Measurements from ENCODE around the gene KIF24.
"Not testable (repeated sequence)": the region's sequence is repeated elsewhere in the genome, so short reads cannot be mapped to it uniquely, and the experiment has no call there.

KIF24 gene

DNA sequence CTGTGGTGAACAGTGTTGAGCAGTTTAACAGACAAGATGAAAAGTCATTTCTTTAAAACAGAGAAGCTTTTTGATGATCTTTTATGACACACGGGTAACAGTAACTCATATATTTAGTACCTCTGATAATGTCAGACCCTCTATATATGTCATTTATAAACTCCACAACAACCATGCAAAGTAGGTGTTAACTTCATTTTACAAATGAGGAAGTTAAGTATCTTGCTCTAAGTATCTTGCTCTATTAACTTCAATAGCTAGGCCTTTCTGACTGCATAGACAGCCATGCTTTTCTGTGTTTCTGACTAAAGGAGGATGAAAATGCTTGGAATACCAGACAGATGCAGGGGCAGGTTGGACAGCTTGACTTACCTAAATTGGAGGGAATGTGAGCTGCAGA lies 2.1 kb upstream of the KIF24 start:
- intact Hi-C loops (cut with DNase I), result loop anchor here (5.0 kb wide), 1 partner anchor 271 kb away; no protein-coding TSS in a partner anchor
- no peak for DNase-seq

DNA sequence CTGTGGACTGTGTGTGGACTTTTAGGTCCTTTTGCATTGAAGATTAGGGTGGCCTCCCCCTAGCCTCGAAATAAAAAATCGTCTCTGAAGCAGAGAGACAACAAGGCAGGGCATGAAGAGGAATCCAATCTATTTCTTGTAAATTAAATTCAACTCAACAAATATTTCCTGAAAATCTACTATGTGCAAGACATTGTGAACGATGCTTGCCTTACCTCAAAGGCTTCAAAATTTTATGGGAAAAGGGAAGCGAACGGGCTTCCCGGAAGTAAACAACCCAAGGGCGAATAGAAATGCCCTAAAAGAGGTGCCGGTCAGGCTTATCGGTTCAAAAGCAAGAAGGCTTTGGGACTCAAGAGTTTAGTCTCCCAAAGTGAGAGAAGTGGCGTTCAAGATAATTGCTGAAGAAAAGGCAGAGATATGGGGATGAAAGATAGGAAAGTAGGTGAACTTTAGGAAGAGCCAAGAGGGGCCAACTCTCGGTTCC lies 525 bp downstream of the KIF24 start:
- no peak for DNase-seq
- intact Hi-C loops (cut with DNase I), result loop anchor here (5.0 kb wide), 1 partner anchor 129 kb away; the partner anchor contains the start of genes DNAI1 and FAM219A

DNA sequence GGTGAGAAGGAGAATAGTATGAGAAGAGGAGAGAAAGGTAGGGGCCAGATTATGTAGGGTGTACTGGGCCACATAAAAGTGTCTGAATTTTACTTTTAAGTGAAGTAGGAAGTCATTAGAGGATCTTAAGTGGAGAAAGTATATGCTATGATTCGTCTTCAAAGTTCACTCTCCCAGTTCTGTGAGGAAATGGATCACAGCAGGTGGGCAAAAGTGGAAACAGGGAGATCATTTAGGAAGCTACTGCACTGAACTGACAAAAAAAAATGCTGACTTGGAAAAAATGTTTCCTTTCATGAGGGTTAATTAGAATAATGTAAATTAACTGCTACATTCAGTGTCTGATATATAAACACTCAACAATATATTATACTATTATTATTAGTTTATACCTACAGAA lies 2.4 kb downstream of the KIF24 start:
- intact Hi-C loops (cut with DNase I), result loop anchor here (5.0 kb wide), 1 partner anchor 131 kb away; the partner anchor contains the start of genes DNAI1 and FAM219A
- no peak for DNase-seq

- DNase-seq, result no peak
- intact Hi-C loops (cut with DNase I), result no loop called here
Measured at GRCh38 chr9:34322899-34323591, 6.0 kb downstream of the KIF24 start.

DNA sequence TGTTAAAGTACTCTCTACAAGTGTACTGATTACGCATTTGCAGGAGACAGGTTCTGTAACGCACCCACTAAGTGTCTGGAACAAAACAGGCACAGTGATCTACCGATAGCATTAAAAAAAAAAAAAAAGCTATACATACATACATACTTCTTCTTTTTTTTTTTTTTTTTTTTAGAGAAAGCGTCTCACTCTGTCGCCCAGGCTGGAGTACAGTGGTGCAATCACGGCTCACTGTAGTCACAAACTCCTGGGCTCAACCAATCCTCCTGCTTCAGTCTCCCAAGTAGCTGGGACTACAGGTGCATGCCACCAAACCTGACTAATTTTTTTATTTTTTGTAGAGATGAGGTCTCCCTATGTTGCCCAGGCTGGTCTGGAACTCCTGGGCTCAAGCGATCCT lies 7.6 kb downstream of the KIF24 start:
- DNase-seq, result no peak
- intact Hi-C loops (cut with DNase I), result no loop called here

DNA sequence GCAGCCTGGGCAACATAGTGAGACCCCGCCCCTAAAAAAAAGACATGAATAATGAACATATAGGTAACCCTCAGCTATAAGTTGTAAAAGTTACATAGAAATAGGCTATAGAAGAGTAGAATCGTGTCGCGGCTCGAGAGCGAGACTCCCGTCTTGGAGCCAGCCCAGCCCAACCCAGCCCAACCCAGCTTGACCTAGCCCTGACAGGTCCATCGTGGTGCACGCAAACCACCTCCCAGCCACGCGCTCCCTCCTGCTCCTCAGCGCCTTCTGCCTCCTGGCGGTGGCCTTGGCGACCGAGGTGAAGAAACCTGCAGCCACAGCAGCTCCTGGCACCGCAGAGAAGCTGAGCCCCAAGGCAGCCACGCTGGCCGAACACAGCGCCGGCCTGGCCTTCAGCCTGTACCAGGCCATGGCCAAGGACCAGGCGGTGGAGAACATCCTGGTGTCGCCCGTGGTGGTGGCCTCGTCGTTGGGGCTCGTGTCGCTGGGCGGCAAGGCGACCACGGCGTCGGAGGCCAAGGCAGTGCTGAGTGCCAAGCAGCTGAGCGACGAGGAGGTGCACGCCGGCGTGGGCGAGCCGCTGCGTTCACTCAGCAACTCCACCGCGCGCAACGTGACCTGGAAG lies 10.8 kb downstream of the KIF24 start:
- intact Hi-C loops (cut with DNase I), result no loop called here
- DNase-seq, result no peak

- intact Hi-C loops (cut with DNase I), result no loop called here
- no peak for DNase-seq
Measured at GRCh38 chr9:34317436-34317835, 11.6 kb downstream of the KIF24 start.

DNA sequence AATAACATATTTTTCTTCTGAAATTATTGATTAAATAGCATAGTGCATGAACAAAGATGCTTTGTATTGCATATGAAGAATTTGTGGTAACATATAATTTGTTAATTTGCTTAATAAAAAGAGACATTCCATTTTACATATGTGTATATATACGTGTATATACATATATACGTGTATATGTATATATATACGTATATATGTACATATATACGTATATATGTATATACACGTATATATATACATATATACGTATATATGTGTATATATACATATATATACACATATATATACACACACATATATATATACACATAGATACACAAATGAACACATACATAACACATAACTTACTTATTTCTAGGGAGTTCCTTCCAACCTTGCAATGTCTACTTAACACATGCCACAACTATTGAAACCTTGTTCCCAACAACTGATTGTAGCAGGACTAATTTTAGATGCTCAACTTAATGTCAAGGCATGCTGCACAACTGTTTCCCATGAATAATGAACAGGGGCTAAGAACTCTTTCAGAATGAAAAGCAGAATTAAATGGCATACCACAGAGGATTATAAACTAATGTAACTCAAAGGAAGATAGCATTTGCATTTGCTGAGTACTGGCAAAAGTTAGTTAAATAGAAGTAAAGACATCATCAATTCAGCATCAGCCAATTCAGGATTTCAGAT lies 17.4 kb downstream of the KIF24 start:
- no peak for DNase-seq
- intact Hi-C loops (cut with DNase I), result no loop called here

GRCh38 chr9:34310215-34310614 lies 18.9 kb downstream of the KIF24 start:
- intact Hi-C loops (cut with DNase I), result no loop called here

GRCh38 chr9:34308316-34308715 lies 20.8 kb downstream of the KIF24 start:
- DNase-seq; intact Hi-C loops (cut with DNase I): not testable (repeated sequence)

More at GRCh38 chr9:34310215-34310614, 18.9 kb downstream of the KIF24 start:
- DNase-seq, result no peak

DNA sequence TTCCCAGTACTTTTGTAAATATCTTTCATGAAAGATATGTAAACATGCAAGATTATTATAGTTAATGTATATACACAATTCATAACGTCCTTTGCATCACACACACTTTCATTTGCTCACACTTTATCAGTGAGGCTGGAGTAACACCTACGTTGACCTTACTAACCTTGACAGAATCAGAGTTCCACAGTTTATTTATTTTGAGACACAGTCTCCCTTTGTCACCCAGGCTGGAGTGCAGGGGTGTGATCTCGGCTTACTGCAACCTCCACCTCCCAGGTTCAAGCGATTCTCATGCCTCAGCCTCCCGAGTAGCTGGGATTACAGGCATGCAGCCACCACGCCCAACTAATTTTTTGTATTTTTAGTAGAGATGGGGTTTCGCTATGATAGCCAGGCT lies 28.0 kb downstream of the KIF24 start:
- DNase-seq; intact Hi-C loops (cut with DNase I): not testable (repeated sequence)

- no peak for DNase-seq
- intact Hi-C loops (cut with DNase I), result no loop called here
Measured at GRCh38 chr9:34292552-34292951, 36.5 kb downstream of the KIF24 start.

GRCh38 chr9:34291423-34291822 lies 37.6 kb downstream of the KIF24 start:
- intact Hi-C loops (cut with DNase I), result no loop called here
- no peak for DNase-seq

GRCh38 chr9:34291023-34291422 lies 38.0 kb downstream of the KIF24 start:
- intact Hi-C loops (cut with DNase I), result no loop called here
- no peak for DNase-seq

- no peak for DNase-seq
- intact Hi-C loops (cut with DNase I), result no loop called here
Measured at GRCh38 chr9:34289159-34289558, 39.9 kb downstream of the KIF24 start.

DNA sequence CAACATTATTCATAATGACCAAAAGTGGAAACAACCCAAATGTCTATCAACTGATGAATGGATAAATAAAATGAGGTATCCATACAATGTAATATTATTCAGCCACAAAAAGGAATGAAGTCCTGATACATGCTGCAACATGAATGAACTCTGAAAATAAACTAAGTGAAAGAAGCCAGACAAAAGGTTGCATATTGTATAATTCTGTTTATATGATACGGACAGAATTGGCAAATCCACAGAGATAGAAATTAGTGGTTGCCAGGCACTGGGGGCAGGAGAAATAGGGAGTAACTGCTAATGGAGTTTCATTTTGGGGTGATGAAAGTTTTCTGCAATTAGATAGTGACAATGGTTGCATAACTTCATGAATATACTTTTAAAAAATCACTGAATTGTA lies 47.0 kb downstream of the KIF24 start:
- intact Hi-C loops (cut with DNase I), result no loop called here
- DNase-seq, result no peak

GRCh38 chr9:34279411-34279810 lies 49.7 kb downstream of the KIF24 start:
- intact Hi-C loops (cut with DNase I), result no loop called here
- no peak for DNase-seq
